SH-SY5Y (cell line): ENCODE data around the gene MYO1B.

Experiments
- GATA2 ChIP-seq: IDR thresholded peaks from 2 replicates; pipeline ENCODE4 v1.6.1; 2011; ENCODE audit warnings: mild to moderate bottlenecking, low read depth, low read length
- GATA3 ChIP-seq: IDR thresholded peaks from 2 replicates; pipeline ENCODE4 v1.6.1; 2011; ENCODE audit warnings: low read depth, mild to moderate bottlenecking, low read length, moderate library complexity

DNA sequence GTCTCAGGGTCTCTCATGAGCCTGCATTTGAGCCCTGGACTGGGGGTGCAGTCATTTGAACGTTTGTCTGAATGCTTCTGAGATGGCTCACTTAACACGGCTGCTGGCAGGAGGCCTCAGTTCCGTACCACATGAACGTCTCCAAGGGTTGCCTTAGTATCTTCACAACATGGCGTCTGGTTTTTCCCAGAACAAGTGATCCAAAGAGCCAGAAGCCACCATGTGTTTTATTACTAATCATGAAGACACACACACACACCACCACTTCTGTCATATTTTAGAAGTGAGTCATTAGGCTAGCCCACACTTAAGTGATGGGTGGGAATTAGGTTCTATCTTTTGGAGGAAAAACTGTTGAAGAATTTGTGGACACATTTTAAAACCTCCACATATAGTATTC is 15.0 kb upstream of the MYO1B start:
- TF ChIP-seq GATA3 (no peak), GATA2 (no peak)
